ENCODE data around the gene ARSG. TPM values are rescaled to one million over a fixed set of nuclear protein-coding genes. Genes with fewer than 3 reads are reported as not detected.
A peak's percentile ranks its signal among the peaks of the same experiment; 100 is the strongest.

Gene ARSG
- total and polyA plus RNA-seq, 7 donors = 1.7 to 6.1 (median 2.5) TPM

DNA sequence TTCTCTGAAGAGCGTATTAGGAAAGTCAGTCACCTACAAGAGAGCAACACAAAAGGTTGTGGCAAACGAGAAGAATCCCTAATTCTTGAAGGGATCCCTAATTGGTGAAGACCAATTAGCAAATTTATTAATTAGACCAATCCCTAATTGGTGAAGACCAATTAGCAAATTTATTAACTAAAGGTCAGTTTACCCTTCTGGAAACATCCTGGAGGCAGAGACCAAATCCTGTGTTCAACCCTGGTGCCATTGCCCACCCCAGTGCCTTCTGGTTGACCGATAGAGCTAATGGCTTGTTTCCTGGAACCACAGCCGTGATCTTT lies 91.8 kb downstream of the ARSG start:
- 73 to 79% (median 75%) methylated on average over 4 of the region's 4 CpGs for WGBS, 3 donors
- H3K36me3 ChIP-seq (ENCODE audit: insufficient read depth in 1 of 2, low read depth in 1 of 2) = no peaks in the 10 kb centered on the region
- no peaks in the 10 kb centered on the region for H3K27me3 ChIP-seq (ENCODE audit: insufficient read depth in 3 of 3, low read length in 2 of 3)
- no peaks in the 10 kb centered on the region for H3K9me3 ChIP-seq
- H3K4me3 ChIP-seq = no peak overlapping the region
- TF ChIP-seq, protein P1, sequence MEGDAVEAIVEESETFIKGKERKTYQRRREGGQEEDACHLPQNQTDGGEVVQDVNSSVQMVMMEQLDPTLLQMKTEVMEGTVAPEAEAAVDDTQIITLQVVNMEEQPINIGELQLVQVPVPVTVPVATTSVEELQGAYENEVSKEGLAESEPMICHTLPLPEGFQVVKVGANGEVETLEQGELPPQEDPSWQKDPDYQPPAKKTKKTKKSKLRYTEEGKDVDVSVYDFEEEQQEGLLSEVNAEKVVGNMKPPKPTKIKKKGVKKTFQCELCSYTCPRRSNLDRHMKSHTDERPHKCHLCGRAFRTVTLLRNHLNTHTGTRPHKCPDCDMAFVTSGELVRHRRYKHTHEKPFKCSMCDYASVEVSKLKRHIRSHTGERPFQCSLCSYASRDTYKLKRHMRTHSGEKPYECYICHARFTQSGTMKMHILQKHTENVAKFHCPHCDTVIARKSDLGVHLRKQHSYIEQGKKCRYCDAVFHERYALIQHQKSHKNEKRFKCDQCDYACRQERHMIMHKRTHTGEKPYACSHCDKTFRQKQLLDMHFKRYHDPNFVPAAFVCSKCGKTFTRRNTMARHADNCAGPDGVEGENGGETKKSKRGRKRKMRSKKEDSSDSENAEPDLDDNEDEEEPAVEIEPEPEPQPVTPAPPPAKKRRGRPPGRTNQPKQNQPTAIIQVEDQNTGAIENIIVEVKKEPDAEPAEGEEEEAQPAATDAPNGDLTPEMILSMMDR (IDR thresholded peaks at IDR 0.05) = no peak
- intact Hi-C loops (cut with DNase I) = no loop called here
- H3K27ac ChIP-seq = no peak overlapping the region
- peaks cover 40% of the 10 kb centered on the region for H3K4me1 ChIP-seq
- no peak for DNase-seq
- no peak for ATAC-seq

GRCh38 chr17:68383443-68384321 lies 92.4 kb downstream of the ARSG start:
- no peaks in the 10 kb centered on the region for H3K36me3 ChIP-seq (ENCODE audit: insufficient read depth in 1 of 2, low read depth in 1 of 2)
- no peaks in the 10 kb centered on the region for H3K9me3 ChIP-seq
- TF ChIP-seq, protein P1 (IDR thresholded peaks at IDR 0.05) = no peak
- ATAC-seq = peak in 1 of 4 donors; percentile 28
- H3K27ac ChIP-seq = peak overlapping the region; percentile 6
- peak in 1 of 2 donors; percentile 47 for DNase-seq
- no peaks in the 10 kb centered on the region for H3K27me3 ChIP-seq (ENCODE audit: insufficient read depth in 3 of 3, low read length in 2 of 3)
- no peak overlapping the region for H3K4me3 ChIP-seq
- peaks cover 34% of the 10 kb centered on the region for H3K4me1 ChIP-seq
- intact Hi-C loops (cut with DNase I) = no loop called here
- 57 to 61% (median 58%) methylated on average over 16 of the region's 16 CpGs for WGBS, 3 donors

- Histone ChIP-seq H3K27ac (peak overlapping the region; percentile 6), H3K27me3 (ENCODE audit: insufficient read depth in 3 of 3, low read length in 2 of 3) (no peaks in the 10 kb centered on the region), H3K36me3 (ENCODE audit: insufficient read depth in 1 of 2, low read depth in 1 of 2) (no peaks in the 10 kb centered on the region), H3K4me1 (peaks cover 26% of the 10 kb centered on the region), H3K9me3 (no peaks in the 10 kb centered on the region), H3K4me3 (no peak overlapping the region)
- no peak for ATAC-seq
- TF ChIP-seq, protein P1 (IDR thresholded peaks at IDR 0.05) = no peak
- WGBS, 3 donors = 41 to 61% (median 50%) methylated on average over 1 of the region's 1 CpG
- intact Hi-C loops (cut with DNase I) = no loop called here
- DNase-seq = no peak
These were observed 93.2 kb downstream of the ARSG start for GRCh38 chr17:68384471-68384870.

DNA sequence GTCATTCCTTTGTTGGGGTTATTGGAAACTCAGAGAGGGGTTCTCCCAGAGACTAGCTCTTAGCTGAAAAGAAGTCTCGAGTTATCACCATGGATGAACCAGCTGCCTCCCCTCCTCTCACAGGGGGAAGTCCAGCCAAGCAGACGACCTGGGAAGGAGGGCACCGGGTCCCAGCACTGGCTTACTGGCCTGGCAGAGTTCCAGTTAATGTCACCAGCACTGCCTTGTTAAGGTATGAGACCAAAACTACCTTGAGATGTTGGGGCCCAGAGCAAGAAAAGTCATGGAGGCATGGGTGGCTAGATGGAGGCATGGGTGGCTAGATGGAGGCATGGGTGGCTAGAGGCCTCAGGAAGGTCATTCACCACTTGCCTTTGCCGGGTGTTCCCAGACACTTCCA lies 93.6 kb downstream of the ARSG start:
- no peak overlapping the region for H3K4me3 ChIP-seq
- DNase-seq (no peak), ATAC-seq (no peak)
- no peaks in the 10 kb centered on the region for H3K9me3 ChIP-seq
- no peaks in the 10 kb centered on the region for H3K36me3 ChIP-seq (ENCODE audit: insufficient read depth in 1 of 2, low read depth in 1 of 2)
- intact Hi-C loops (cut with DNase I) = no loop called here
- WGBS, 3 donors = 80 to 86% (median 80%) methylated on average over 4 of the region's 4 CpGs
- H3K4me1 ChIP-seq = peaks cover 22% of the 10 kb centered on the region
- H3K27me3 ChIP-seq (ENCODE audit: insufficient read depth in 3 of 3, low read length in 2 of 3) = no peaks in the 10 kb centered on the region
- peak overlapping the region; percentile 6 for H3K27ac ChIP-seq
- TF ChIP-seq, protein P1 (IDR thresholded peaks at IDR 0.05) = no peak
